DOHH2 (cell line): ENCODE results near the gene C20orf204.
"Not testable (repeated sequence)": the region's sequence is repeated elsewhere in the genome, so short reads cannot be mapped to it uniquely, and the experiment has no call there.

Experiments
- H3F3A ChIP-seq: fragments of 200-600 bp; sonication (generic), shearing (Covaris generic); 2 replicates; pipeline ENCODE4 v1.6.0; 2016; ENCODE audit warnings: antibody characterized with exemption, mild to moderate bottlenecking; ENCODE audit not compliant: control insufficient read depth, insufficient read depth
- H3K27ac ChIP-seq: fragments of 200-600 bp; sonication (generic); 2 replicates; pipeline ENCODE4 v1.5.1; 2014; ENCODE audit warnings: low read depth, mild to moderate bottlenecking, low read length, moderate library complexity
- H3K27me3 ChIP-seq: fragments of 200-600 bp; sonication (generic); 2 replicates; pipeline ENCODE4 v1.6.1; 2014; ENCODE audit warnings: mild to moderate bottlenecking, low read length, mixed read lengths; ENCODE audit not compliant: control insufficient read depth
- H3K36me3 ChIP-seq: fragments of 200-600 bp; sonication (generic); 2 replicates; pipeline ENCODE4 v1.6.1; 2014; ENCODE audit warnings: mild to moderate bottlenecking, low read length, moderate library complexity, mixed read lengths; ENCODE audit not compliant: control insufficient read depth
- H3K4me1 ChIP-seq: fragments of 200-600 bp; sonication (generic); 2 replicates; pipeline ENCODE4 v1.6.1; 2014; ENCODE audit warnings: mild to moderate bottlenecking, low read length, mixed read lengths; ENCODE audit not compliant: control insufficient read depth
- H3K4me2 ChIP-seq: fragments of 200-600 bp; sonication (generic); 2 replicates; pipeline ENCODE4 v1.6.0; 2014; ENCODE audit warnings: mild to moderate bottlenecking, low read length, moderate library complexity
- H3K4me3 ChIP-seq: fragments of 200-600 bp; sonication (generic); 2 replicates; pipeline ENCODE4 v1.5.1; 2014; ENCODE audit warnings: mild to moderate bottlenecking, low read length, mixed read lengths
- H3K79me2 ChIP-seq: fragments of 200-600 bp; sonication (generic); 2 replicates; pipeline ENCODE4 v1.6.1; 2014; ENCODE audit warnings: mild to moderate bottlenecking, low read length, mixed read lengths; ENCODE audit not compliant: control insufficient read depth
- H3K9me2 ChIP-seq: fragments of 200-600 bp; sonication (generic); replicated peaks from 2 replicates; pipeline ENCODE4 v1.6.1; 2014; ENCODE audit warnings: mild to moderate bottlenecking, low read length, mixed read lengths; ENCODE audit not compliant: control insufficient read depth
- H3K9me3 ChIP-seq: fragments of 200-600 bp; sonication (generic); 2 replicates; pipeline ENCODE4 v1.6.1; 2014; ENCODE audit warnings: antibody characterized with exemption, low read length, mixed read lengths; ENCODE audit not compliant: control insufficient read depth, insufficient read depth
- H4K20me1 ChIP-seq: fragments of 200-600 bp; sonication (generic); 2 replicates; pipeline ENCODE4 v1.6.0; 2014; ENCODE audit warnings: low read depth, mild to moderate bottlenecking, antibody characterized with exemption, low read length, moderate library complexity; ENCODE audit not compliant: control insufficient read depth, insufficient read depth
- EZH2phosphoT487 ChIP-seq: fragments of 200-600 bp; sonication (generic); IDR thresholded peaks from 2 replicates; pipeline ENCODE4 v1.6.1; 2017; ENCODE audit warnings: borderline replicate concordance, mild to moderate bottlenecking, antibody characterized with exemption, low read length, moderate library complexity, mixed read lengths
- TF ChIP-seq, protein P1 (sequence below): fragments of 200-600 bp; sonication (generic); IDR thresholded peaks from one replicate; pipeline ENCODE4 v1.5.1; 2014; ENCODE audit warnings: antibody characterized with exemption, mild to moderate bottlenecking, low read depth, low read length; ENCODE audit not compliant: poor library complexity, severe bottlenecking

C20orf204 gene

DNA sequence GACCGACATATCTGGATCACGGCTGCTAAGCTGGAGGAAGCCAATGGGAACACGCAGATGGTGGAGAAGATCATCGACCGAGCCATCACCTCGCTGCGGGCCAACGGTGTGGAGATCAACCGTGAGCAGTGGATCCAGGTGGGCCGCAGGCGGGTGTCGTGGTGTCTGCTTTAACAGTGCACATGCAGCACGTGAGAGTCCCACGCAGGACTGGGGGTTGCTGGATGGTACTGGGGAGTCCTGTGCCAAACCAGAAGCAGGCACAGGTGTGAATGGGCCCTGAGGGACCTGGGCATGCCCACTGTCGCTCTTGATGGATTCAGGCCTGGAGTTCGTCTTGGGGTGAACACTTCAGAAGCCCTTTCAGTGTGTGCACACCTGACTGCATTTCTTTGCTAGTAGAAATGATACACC lies 24.6 kb upstream of the C20orf204 start:
- Histone ChIP-seq H3K4me3 (no peak overlapping the region), H3K9me2 (no peaks in the 10 kb centered on the region), H3K9me3 (peaks cover 8% of the 10 kb centered on the region), H3K4me1 (peaks cover 39% of the 10 kb centered on the region), H3K4me2 (no peak overlapping the region), H3K27ac (peak overlapping the region; percentile 36), H4K20me1 (no peaks in the 10 kb centered on the region), H3F3A (peaks cover 27% of the 10 kb centered on the region), H3K27me3 (no peaks in the 10 kb centered on the region), H3K36me3 (peaks cover 80% of the 10 kb centered on the region), H3K79me2 (peaks cover 53% of the 10 kb centered on the region)
- TF ChIP-seq, protein P1, sequence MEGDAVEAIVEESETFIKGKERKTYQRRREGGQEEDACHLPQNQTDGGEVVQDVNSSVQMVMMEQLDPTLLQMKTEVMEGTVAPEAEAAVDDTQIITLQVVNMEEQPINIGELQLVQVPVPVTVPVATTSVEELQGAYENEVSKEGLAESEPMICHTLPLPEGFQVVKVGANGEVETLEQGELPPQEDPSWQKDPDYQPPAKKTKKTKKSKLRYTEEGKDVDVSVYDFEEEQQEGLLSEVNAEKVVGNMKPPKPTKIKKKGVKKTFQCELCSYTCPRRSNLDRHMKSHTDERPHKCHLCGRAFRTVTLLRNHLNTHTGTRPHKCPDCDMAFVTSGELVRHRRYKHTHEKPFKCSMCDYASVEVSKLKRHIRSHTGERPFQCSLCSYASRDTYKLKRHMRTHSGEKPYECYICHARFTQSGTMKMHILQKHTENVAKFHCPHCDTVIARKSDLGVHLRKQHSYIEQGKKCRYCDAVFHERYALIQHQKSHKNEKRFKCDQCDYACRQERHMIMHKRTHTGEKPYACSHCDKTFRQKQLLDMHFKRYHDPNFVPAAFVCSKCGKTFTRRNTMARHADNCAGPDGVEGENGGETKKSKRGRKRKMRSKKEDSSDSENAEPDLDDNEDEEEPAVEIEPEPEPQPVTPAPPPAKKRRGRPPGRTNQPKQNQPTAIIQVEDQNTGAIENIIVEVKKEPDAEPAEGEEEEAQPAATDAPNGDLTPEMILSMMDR: no peak
- TF ChIP-seq EZH2phosphoT487: no peak

DNA sequence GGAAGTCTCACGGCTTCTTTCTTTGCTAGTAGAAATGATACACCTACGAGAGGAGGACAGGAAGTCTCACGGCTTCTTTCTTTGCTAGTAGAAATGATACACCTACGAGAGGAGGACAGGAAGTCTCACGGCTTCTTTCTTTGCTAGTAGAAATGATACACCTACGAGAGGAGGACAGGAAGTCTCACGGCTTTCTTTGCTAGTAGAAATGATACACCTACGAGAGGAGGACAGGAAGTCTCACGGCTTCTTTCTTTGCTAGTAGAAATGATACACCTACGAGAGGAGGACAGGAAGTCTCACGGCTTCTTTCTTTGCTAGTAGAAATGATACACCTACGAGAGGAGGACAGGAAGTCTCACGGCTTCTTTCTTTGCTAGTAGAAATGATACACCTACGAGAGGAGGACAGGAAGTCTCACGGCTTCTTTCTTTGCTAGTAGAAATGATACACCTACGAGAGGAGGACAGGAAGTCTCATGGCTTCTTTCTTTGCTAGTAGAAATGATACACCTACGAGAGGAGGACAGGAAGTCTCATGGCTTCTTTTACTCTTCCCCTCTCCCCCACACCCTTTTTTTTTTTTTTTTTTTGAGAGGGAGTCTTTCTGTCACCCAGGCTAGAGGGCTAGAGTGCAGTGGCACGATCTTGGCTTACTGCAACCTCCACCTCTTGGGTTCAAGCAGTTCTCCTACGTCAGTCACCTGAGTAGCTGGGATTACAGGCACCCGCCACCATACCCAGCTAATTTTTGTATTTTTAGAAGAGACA lies 23.4 kb upstream of the C20orf204 start:
- H3K79me2 ChIP-seq: peaks cover 51% of the 10 kb centered on the region
- H4K20me1 ChIP-seq, H3K9me3 ChIP-seq, H3K27me3 ChIP-seq, H3K9me2 ChIP-seq: not testable (repeated sequence)
- H3K4me3 ChIP-seq: peak overlapping the region; percentile 66
- H3F3A ChIP-seq: peaks cover 27% of the 10 kb centered on the region
- H3K4me2 ChIP-seq: peak overlapping the region; percentile 71
- peaks cover 27% of the 10 kb centered on the region for H3K4me1 ChIP-seq
- peaks cover 78% of the 10 kb centered on the region for H3K36me3 ChIP-seq
- peak overlapping the region; percentile 89 for H3K27ac ChIP-seq

DNA sequence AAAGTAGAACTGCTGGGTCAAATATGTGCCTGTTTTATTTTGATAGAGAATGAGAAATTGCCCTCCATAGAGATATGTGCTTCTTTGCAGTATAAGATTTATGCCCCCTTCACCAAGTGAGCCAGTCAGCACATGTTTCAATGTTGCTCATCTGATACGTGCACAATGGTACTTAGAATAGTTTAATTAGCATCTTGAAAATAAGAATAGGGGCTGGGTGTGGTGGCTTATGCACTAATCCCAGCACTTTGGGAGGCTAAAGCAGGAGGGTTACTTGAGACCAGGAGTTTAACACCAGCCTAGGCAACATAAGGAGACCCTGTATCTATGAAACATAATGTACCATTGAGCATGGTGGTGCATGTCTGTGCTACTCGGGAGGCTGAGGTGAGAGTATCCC lies 20.3 kb upstream of the C20orf204 start:
- H3F3A ChIP-seq: peaks cover 20% of the 10 kb centered on the region
- peaks cover 24% of the 10 kb centered on the region for H3K79me2 ChIP-seq
- peaks cover 71% of the 10 kb centered on the region for H3K36me3 ChIP-seq
- peaks cover 17% of the 10 kb centered on the region for H3K4me1 ChIP-seq
- H3K9me3 ChIP-seq: no peaks in the 10 kb centered on the region
- no peaks in the 10 kb centered on the region for H3K9me2 ChIP-seq
- TF ChIP-seq, protein P1: no peak
- TF ChIP-seq EZH2phosphoT487: no peak
- no peak overlapping the region for H3K4me3 ChIP-seq
- H3K4me2 ChIP-seq: no peak overlapping the region
- no peaks in the 10 kb centered on the region for H4K20me1 ChIP-seq
- H3K27me3 ChIP-seq: no peaks in the 10 kb centered on the region
- H3K27ac ChIP-seq: no peak overlapping the region

DNA sequence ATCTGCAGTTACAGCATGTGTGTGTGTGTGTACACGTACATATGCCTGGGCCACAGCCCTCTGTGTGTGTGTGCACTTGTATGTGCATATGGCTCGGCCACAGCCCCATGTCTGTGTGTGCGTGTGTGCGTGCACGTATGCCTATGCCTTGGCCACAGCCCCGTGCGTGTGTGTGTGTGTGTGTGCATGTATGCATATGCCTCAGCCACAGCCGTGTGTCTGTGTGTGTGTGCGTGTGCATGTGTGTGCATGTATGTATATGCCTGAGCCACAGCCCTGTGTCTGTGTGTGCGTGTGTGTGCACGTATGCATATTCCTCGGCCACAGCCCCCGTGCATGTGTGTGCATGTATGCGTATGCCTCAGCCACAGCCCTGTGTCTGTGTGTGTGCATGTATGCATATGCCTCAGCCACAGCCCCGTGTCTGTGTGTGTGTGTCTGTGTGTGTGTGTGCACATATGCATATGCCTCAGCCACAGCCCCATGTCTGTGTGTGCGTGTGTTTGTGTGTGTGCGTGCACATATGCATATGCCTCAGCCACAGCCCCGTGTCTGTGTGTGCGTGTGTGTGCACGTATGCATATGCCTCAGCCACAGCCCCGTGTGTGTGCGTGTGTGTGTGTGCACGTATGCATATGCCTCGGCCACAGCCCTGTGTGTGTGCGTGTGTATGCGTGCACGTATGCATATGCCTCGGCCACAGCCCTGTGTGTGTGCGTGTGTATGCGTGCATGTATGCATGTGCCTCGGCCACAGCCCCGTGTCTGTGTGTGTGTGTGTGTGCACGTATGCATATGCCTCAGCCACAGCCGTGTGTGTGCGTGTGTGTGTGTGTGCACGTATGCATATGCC lies 14.6 kb upstream of the C20orf204 start:
- Histone ChIP-seq H3K4me3 (no peak overlapping the region), H3K4me1 (no peaks in the 10 kb centered on the region), H3F3A (no peaks in the 10 kb centered on the region), H3K27ac (no peak overlapping the region), H4K20me1 (no peaks in the 10 kb centered on the region), H3K79me2 (peaks cover 4% of the 10 kb centered on the region), H3K9me2 (no peaks in the 10 kb centered on the region), H3K27me3 (no peaks in the 10 kb centered on the region), H3K36me3 (peaks cover 83% of the 10 kb centered on the region), H3K4me2 (no peak overlapping the region), H3K9me3 (no peaks in the 10 kb centered on the region)
- no peak for TF ChIP-seq EZH2phosphoT487
- TF ChIP-seq, protein P1: no peak
